Neuron (in vitro differentiated cells): ENCODE data around the gene PSMC3IP.
A peak's percentile ranks its signal among the peaks of the same experiment; 100 is the strongest.
"Not testable (repeated sequence)": the region's sequence is repeated elsewhere in the genome, so short reads cannot be mapped to it uniquely, and the experiment has no call there.

Source experiments
- H2AFZ ChIP-seq: one replicate; pipeline ENCODE4 v1.6.1; 2013; ENCODE audit warnings: low read depth, mild to moderate bottlenecking, inconsistent platforms, low read length, moderate library complexity
- H3K27me3 ChIP-seq: one replicate; pipeline ENCODE4 v1.6.1; 2013; ENCODE audit warnings: low read length; ENCODE audit not compliant: insufficient read depth
- H3K36me3 ChIP-seq: one replicate; pipeline ENCODE4 v1.6.1; 2013; ENCODE audit warnings: low read length; ENCODE audit not compliant: insufficient read depth
- H3K4me1 ChIP-seq: one replicate; pipeline ENCODE4 v1.6.1; 2013; ENCODE audit warnings: low read length; ENCODE audit not compliant: insufficient read depth
- H3K4me3 ChIP-seq: 2 replicates; pipeline ENCODE4 v1.5.1; 2013; ENCODE audit warnings: mild to moderate bottlenecking, low read length, moderate library complexity
- H3K9me3 ChIP-seq: one replicate; pipeline ENCODE4 v1.6.1; 2013; ENCODE audit warnings: low read length

PSMC3IP gene, protein sequence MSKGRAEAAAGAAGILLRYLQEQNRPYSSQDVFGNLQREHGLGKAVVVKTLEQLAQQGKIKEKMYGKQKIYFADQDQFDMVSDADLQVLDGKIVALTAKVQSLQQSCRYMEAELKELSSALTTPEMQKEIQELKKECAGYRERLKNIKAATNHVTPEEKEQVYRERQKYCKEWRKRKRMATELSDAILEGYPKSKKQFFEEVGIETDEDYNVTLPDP

DNA sequence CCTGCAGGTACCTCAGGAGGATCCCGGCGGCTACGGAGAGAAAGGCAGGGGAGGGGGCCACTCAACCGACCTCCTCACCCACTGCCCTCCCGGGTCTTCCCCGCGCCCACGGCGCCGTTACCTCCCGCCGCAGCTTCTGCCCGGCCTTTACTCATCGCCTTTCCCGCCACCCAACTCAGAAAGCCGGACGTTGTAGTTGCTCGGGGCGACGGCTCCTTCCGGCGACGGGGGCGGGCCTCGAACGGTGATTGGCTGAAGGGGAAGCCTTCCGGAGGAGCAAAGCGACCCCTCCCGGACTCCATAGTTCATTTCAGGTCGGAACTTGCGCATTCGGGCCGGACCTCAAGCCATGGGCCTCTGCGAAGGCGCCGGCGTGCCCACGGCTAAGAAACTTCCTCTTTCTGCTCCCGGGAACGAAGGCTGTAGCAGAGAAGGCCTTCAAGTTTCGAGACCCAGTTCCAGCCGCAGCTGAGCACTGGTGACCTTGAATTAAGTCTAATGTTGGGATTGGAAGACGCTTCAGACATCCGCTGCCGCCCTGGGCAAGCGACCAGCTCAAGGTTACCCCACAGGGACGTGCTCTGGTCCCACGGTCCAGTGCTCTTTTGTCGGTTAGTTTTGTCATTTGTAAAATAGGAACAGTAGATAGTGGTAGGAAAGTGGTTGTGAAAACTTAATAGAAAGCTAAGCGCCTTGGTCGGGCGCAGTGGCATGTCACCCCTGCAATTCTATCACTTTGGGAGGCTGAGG is at the start of gene PSMC3IP:
Gene PSMC3IP, minus strand, starts transcription at position 198 of the 750 bp plus-strand sequence. Its CDS starts 43 bp downstream, at position 155.
- Histone ChIP-seq H3K4me3 (peak within 1 kb of the TSS; percentile 83), H2AFZ (peak within 1 kb of the TSS; percentile 74), H3K27me3 (no peaks in the 10 kb centered on the region), H3K4me1 (peaks cover 23% of the 10 kb centered on the region), H3K9me3 (no peaks in the 10 kb centered on the region), H3K36me3 (peaks cover 64% of the 10 kb centered on the region)

- no peak overlapping the region for H3K4me3 ChIP-seq
- H3K9me3 ChIP-seq = no peaks in the 10 kb centered on the region
- no peaks in the 10 kb centered on the region for H3K4me1 ChIP-seq
- H3K36me3 ChIP-seq = no peaks in the 10 kb centered on the region
- no peaks in the 10 kb centered on the region for H3K27me3 ChIP-seq
- no peak overlapping the region for H2AFZ ChIP-seq
These were observed 46.4 kb upstream of the PSMC3IP start for GRCh38 chr17:42623732-42624596.

DNA sequence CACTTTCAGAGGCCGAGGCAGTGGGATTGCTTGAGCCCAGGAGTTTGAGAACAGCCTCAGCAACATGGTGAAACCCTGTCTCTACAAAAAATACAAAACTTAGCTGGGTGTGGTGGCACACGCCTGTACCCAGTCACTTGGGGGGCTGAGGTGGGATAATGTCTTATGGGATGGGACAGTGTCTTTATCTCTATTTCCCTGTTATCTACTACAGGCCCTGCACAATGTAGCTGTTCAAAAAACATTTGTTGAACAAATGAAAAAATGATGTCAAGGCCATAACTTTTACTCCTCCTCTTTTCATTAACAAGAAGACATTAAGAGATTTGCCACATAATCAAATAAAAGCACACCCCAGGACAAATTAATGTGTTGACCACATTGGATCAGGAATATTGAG is 45.7 kb upstream of the PSMC3IP start:
- Histone ChIP-seq H3K27me3 (no peaks in the 10 kb centered on the region), H3K36me3 (no peaks in the 10 kb centered on the region), H3K9me3 (no peaks in the 10 kb centered on the region), H3K4me3 (no peak overlapping the region), H3K4me1 (no peaks in the 10 kb centered on the region), H2AFZ (no peak overlapping the region)

DNA sequence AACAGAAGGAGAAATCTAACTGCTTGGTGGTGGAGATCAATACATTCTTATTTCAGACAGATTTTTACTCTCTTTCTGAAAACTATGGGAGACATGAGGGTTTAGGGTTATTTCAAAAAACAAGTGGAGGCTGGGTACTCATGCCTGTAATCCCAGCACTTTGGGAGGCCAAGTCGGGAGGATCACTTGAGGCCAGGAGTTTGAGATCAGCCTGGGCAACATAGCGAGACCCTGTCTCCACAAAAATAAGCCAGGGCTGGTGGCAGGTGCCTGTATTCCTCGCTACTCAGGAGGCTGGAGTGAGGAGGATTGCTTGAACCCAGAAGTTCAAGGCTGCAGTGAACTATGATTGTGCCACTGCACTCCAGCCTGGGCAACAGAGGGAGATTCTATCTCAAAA is 44.5 kb upstream of the PSMC3IP start:
- not testable (repeated sequence) for H3K4me3 ChIP-seq, H3K27me3 ChIP-seq

GRCh38 chr17:42618442-42619150 is 41.1 kb upstream of the PSMC3IP start:
- Histone ChIP-seq H3K36me3 (peaks cover 23% of the 10 kb centered on the region), H3K4me3 (no peak overlapping the region), H2AFZ (no peak overlapping the region), H3K9me3 (no peaks in the 10 kb centered on the region), H3K27me3 (no peaks in the 10 kb centered on the region), H3K4me1 (no peaks in the 10 kb centered on the region)

More for the DNA sequence above, 44.5 kb upstream of the PSMC3IP start:
- not testable (repeated sequence) for H3K36me3 ChIP-seq, H3K9me3 ChIP-seq, H3K4me1 ChIP-seq, H2AFZ ChIP-seq

DNA sequence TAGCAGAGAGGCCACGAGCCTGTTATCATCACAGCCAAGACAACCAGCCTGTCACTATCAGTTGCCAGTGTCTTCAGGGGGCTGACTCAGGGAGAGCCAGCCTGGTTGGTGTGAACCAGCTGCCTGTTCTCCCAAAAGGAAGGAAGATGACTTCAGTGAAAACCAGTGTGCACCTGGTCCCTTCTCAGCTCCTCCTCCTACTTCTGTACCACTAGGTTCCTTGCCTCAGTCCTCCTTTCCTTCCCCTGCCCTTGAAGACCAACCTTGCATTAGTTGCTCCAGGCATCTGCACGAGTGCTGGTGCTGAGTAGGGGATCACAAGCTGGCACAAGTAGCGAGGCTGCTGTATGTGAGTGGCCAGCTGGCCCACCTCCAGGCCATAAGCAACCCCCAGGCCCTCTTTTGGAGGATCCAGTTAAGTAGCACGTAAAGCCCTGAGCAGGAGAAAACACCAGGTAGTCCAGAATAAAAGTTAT is 40.5 kb upstream of the PSMC3IP start:
- H3K27me3 ChIP-seq = no peaks in the 10 kb centered on the region
- H3K4me3 ChIP-seq = no peak overlapping the region
- no peaks in the 10 kb centered on the region for H3K9me3 ChIP-seq
- peaks cover 29% of the 10 kb centered on the region for H3K36me3 ChIP-seq
- H3K4me1 ChIP-seq = no peaks in the 10 kb centered on the region
- no peak overlapping the region for H2AFZ ChIP-seq

DNA sequence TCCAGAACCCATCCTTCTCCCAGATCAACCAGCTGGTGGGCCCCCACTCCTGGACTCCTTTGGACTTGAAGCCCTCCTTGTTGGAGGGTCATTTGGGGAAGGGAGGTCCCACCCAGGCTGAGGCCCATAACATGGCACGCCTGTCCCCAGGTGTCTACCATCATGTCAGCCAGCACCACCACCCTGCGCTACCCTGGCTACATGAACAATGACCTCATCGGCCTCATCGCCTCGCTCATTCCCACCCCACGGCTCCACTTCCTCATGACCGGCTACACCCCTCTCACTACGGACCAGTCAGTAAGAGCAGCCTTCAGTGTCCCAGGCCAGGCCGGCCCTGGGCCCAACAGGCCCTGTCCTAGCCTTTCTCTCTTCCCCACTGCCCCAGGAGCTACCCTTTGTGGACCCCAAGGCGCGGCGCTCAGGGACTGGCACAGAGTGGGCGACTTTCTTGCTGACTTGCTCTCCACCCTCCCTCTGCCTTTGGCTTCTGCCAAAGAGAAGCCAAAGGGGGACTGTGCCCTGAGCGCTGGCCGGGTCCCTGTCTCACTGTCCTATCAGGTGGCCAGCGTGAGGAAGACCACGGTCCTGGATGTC is 36.3 kb upstream of the PSMC3IP start:
- Histone ChIP-seq H3K4me1 (peaks cover 3% of the 10 kb centered on the region), H3K27me3 (no peaks in the 10 kb centered on the region), H3K9me3 (no peaks in the 10 kb centered on the region), H3K36me3 (peaks cover 41% of the 10 kb centered on the region), H2AFZ (no peak overlapping the region), H3K4me3 (no peak overlapping the region)

DNA sequence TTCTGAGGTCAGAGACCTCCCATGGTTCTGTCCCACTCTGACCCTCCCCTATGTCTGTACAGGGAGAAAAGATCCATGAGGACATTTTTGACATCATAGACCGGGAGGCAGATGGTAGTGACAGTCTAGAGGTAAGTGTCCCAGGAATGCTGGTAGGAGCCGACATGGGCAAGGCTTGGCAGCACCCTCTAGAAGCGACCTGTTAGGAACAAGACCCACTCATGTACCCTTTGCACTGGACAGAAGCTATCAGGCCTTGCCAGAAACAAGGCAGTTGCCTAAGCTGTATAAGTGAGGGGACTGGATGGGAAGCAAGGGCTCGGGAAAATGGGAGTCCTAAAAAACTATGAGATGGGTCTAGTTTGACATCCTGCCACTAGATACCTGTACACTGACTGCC is 34.5 kb upstream of the PSMC3IP start:
- Histone ChIP-seq H3K36me3 (peaks cover 41% of the 10 kb centered on the region), H3K4me3 (no peak overlapping the region), H2AFZ (no peak overlapping the region), H3K4me1 (peaks cover 15% of the 10 kb centered on the region), H3K9me3 (no peaks in the 10 kb centered on the region), H3K27me3 (no peaks in the 10 kb centered on the region)

GRCh38 chr17:42609814-42610801 is 32.6 kb upstream of the PSMC3IP start:
- not testable (repeated sequence) for H3K27me3 ChIP-seq, H3K9me3 ChIP-seq
- Histone ChIP-seq H3K4me1 (peaks cover 16% of the 10 kb centered on the region), H3K4me3 (peak overlapping the region; percentile 87), H2AFZ (peak overlapping the region; percentile 88), H3K36me3 (peaks cover 32% of the 10 kb centered on the region)

DNA sequence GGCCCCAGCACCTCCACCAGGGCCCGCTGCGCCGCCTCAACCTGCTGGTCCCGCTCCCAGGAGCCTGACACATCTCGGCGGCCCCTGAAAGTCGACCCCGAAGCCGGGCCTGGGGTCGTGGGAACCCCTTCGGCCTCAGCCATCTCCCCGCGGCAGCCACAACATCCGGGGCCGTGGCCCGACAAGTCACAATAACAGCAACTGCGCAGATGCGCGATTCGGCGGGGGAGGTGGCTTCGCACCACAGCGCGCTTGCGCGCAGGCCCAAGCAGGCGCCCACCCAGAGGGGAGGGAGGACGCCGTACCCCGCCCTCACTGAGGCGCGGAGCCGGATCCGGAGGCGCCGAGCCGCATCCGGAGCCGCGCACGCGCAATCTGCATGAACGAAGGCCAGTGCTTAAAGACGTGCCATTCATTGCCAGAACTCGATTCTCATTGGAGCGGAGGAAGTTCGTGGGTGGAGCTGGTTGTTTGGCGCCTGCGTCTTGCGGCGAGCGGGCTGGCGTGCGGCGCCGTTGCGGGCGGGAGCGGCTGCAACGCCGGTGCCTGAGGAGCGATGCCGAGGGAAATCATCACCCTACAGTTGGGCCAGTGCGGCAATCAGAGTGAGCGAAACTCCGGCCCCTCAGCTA is 31.8 kb upstream of the PSMC3IP start, which contains the start of the genes RETREG3 and TUBG1:
Gene RETREG3, minus strand, starts transcription at position 193 of the 632 bp plus-strand sequence. Its CDS starts 50 bp downstream, at position 143.
Gene TUBG1, plus strand, starts transcription at position 502 of the 632 bp plus-strand sequence. Its CDS starts 55 bp downstream, at position 557.
- peaks cover 24% of the 10 kb centered on the region for H3K36me3 ChIP-seq

More for the DNA sequence above, 31.8 kb upstream of the PSMC3IP start, which contains the start of the genes RETREG3 and TUBG1:
- Histone ChIP-seq H3K27me3 (no peaks in the 10 kb centered on the region), H3K4me3 (peak within 1 kb of the TSS; percentile 90), H3K4me1 (peaks cover 18% of the 10 kb centered on the region), H3K9me3 (no peaks in the 10 kb centered on the region), H2AFZ (peak within 1 kb of the TSS; percentile 88)
